OCI-LY3 (cell line): ENCODE data around the gene COL4A2.

Experiments
- EZH2phosphoT487 ChIP-seq: fragments of 200-600 bp; shearing (Covaris generic); IDR thresholded peaks from 2 replicates; pipeline ENCODE4 v1.6.1; 2018; ENCODE audit warnings: antibody characterized with exemption, mixed run types, low read depth
- TF ChIP-seq, protein P1 (sequence below): fragments of 200-600, 300-600 bp; sonication (generic); IDR thresholded peaks from 2 replicates; pipeline ENCODE4 v1.5.1; 2014; ENCODE audit warnings: antibody characterized with exemption, low read length, low read depth

DNA sequence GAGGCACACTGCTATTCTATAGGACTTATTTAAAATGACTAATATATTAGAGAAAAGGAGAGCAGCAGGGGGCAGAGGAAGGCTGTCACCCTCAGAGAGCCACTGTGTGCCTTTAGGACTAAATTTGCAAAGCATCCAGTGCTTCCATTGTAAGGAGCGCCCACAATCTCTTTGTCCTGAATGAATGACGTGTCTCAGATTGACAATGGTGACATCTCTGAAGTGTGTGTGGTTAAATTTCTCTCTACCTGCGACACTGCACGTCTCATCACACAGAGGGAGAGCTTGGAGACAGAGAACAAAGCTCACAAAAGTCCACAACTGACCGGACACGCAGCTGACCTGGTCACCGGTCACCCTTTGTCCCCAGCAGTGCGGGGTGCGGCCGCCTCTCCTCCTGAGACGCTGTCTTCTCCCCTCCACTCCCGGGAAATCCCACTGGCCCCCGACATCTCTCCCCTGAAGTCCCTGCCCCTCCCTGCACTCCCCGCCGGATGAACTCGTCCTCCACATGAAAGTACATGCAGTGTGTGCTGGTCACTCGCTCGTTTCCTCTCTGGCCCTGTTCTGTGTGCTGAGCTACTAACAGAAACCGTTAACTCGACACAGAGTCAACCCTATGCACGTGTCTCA lies 147.3 kb downstream of the COL4A2 start:
- TF ChIP-seq, protein P1, sequence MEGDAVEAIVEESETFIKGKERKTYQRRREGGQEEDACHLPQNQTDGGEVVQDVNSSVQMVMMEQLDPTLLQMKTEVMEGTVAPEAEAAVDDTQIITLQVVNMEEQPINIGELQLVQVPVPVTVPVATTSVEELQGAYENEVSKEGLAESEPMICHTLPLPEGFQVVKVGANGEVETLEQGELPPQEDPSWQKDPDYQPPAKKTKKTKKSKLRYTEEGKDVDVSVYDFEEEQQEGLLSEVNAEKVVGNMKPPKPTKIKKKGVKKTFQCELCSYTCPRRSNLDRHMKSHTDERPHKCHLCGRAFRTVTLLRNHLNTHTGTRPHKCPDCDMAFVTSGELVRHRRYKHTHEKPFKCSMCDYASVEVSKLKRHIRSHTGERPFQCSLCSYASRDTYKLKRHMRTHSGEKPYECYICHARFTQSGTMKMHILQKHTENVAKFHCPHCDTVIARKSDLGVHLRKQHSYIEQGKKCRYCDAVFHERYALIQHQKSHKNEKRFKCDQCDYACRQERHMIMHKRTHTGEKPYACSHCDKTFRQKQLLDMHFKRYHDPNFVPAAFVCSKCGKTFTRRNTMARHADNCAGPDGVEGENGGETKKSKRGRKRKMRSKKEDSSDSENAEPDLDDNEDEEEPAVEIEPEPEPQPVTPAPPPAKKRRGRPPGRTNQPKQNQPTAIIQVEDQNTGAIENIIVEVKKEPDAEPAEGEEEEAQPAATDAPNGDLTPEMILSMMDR = no peak
- TF ChIP-seq EZH2phosphoT487 = no peak
